Trophoblast cell (in vitro differentiated cells and primary cell): Measurements from ENCODE around the gene RTKN.
"Not testable (repeated sequence)": the region's sequence is repeated elsewhere in the genome, so short reads cannot be mapped to it uniquely, and the experiment has no call there.

ENCODE experiments used
- DNase-seq, 2 donors: peaks; one replicate each; pipeline ENCODE4 v3.0.0-alpha.2; 2016
- H2AFZ ChIP-seq: 2 replicates; pipeline ENCODE4 v1.6.1; 2013; ENCODE audit warnings: low read length, moderate library complexity, mild to moderate bottlenecking; ENCODE audit not compliant: insufficient read depth, poor library complexity
- H2AK5ac ChIP-seq: 2 replicates; pipeline ENCODE4 v1.6.1; 2013; ENCODE audit warnings: mild to moderate bottlenecking, low read length
- H2BK120ac ChIP-seq: 2 replicates; pipeline ENCODE4 v1.6.1; 2013; ENCODE audit warnings: low read length, mild to moderate bottlenecking, moderate library complexity; ENCODE audit not compliant: insufficient read depth, poor library complexity
- H2BK12ac ChIP-seq: 2 replicates; pipeline ENCODE4 v1.6.1; 2013; ENCODE audit warnings: mild to moderate bottlenecking, low read length, moderate library complexity
- H2BK5ac ChIP-seq: 2 replicates; pipeline ENCODE4 v1.6.1; 2013; ENCODE audit warnings: low read length, low read depth, moderate library complexity, mild to moderate bottlenecking; ENCODE audit not compliant: poor library complexity
- H3K14ac ChIP-seq: 2 replicates; pipeline ENCODE4 v1.6.1; 2013; ENCODE audit warnings: mild to moderate bottlenecking, low read length
- H3K18ac ChIP-seq: 2 replicates; pipeline ENCODE4 v1.6.1; 2013; ENCODE audit warnings: mild to moderate bottlenecking, low read length
- H3K23ac ChIP-seq: 2 replicates; pipeline ENCODE4 v1.6.1; 2013; ENCODE audit warnings: low read length
- H3K27ac ChIP-seq: 2 replicates; pipeline ENCODE4 v1.5.1; 2013; ENCODE audit warnings: low read depth, mild to moderate bottlenecking, inconsistent platforms, low read length, moderate library complexity
- H3K27me3 ChIP-seq: 2 replicates; pipeline ENCODE4 v1.6.1; 2013; ENCODE audit warnings: inconsistent platforms, mild to moderate bottlenecking, low read length, moderate library complexity; ENCODE audit not compliant: insufficient read depth
- H3K36me3 ChIP-seq, 2 experiments: 1 replicate in 1 of 2; 2 replicates in 1 of 2; pipeline ENCODE4 v1.6.1; 2013; ENCODE audit warnings: low read length in 2 of 2, mild to moderate bottlenecking in 2 of 2, moderate library complexity in 1 of 2; ENCODE audit not compliant: insufficient read depth in 2 of 2, control insufficient read depth in 1 of 2
- H3K4ac ChIP-seq: 2 replicates; pipeline ENCODE4 v1.6.1; 2013; ENCODE audit warnings: low read depth, mild to moderate bottlenecking, low read length, moderate library complexity
- H3K4me1 ChIP-seq, 2 experiments: 1 replicate in 1 of 2; 2 replicates in 1 of 2; pipeline ENCODE4 v1.6.1; 2013; ENCODE audit warnings: low read length in 2 of 2, mild to moderate bottlenecking in 2 of 2, moderate library complexity in 1 of 2; ENCODE audit not compliant: insufficient read depth in 2 of 2, control insufficient read depth in 1 of 2
- H3K4me2 ChIP-seq: 2 replicates; pipeline ENCODE4 v1.6.1; 2013; ENCODE audit warnings: inconsistent platforms, mild to moderate bottlenecking, low read length, moderate library complexity
- H3K4me3 ChIP-seq: 2 replicates; pipeline ENCODE4 v1.5.1; 2013; ENCODE audit warnings: mild to moderate bottlenecking, low read depth, low read length, inconsistent platforms
- H3K79me1 ChIP-seq: one replicate; pipeline ENCODE4 v1.6.1; 2013; ENCODE audit warnings: low read length
- H3K79me2 ChIP-seq: 2 replicates; pipeline ENCODE4 v1.6.1; 2013; ENCODE audit warnings: low read length, mild to moderate bottlenecking; ENCODE audit not compliant: control insufficient read depth, insufficient read depth, poor library complexity
- H3K9ac ChIP-seq: 2 replicates; pipeline ENCODE4 v1.6.1; 2013; ENCODE audit warnings: mild to moderate bottlenecking, low read length
- H3K9me3 ChIP-seq: 2 replicates; pipeline ENCODE4 v1.6.1; 2013; ENCODE audit warnings: low read depth, mild to moderate bottlenecking, control low read depth, inconsistent platforms, low read length; ENCODE audit not compliant: insufficient read depth
- H4K12ac ChIP-seq: 2 replicates; pipeline ENCODE4 v1.6.1; 2013; ENCODE audit warnings: low read depth, mild to moderate bottlenecking, low read length, moderate library complexity
- H4K8ac ChIP-seq: 2 replicates; pipeline ENCODE4 v1.6.1; 2013; ENCODE audit warnings: low read depth, mild to moderate bottlenecking, low read length, moderate library complexity
- H4K91ac ChIP-seq: one replicate; pipeline ENCODE4 v1.6.1; 2013; ENCODE audit warnings: low read depth, mild to moderate bottlenecking, low read length, moderate library complexity
- WGBS: extraction: QIAGEN DNeasy Blood & Tissue Kit; methylation state at CpG from one replicate; pipeline ENCODE4 v1.1.7; 2013; ENCODE audit warnings: missing lambda C conversion rate; ENCODE audit not compliant: insufficient read length, insufficient coverage; ENCODE audit errors: extremely low coverage; 5-methylcytosine and 5-hydroxymethylcytosine counted together

RTKN gene

DNA sequence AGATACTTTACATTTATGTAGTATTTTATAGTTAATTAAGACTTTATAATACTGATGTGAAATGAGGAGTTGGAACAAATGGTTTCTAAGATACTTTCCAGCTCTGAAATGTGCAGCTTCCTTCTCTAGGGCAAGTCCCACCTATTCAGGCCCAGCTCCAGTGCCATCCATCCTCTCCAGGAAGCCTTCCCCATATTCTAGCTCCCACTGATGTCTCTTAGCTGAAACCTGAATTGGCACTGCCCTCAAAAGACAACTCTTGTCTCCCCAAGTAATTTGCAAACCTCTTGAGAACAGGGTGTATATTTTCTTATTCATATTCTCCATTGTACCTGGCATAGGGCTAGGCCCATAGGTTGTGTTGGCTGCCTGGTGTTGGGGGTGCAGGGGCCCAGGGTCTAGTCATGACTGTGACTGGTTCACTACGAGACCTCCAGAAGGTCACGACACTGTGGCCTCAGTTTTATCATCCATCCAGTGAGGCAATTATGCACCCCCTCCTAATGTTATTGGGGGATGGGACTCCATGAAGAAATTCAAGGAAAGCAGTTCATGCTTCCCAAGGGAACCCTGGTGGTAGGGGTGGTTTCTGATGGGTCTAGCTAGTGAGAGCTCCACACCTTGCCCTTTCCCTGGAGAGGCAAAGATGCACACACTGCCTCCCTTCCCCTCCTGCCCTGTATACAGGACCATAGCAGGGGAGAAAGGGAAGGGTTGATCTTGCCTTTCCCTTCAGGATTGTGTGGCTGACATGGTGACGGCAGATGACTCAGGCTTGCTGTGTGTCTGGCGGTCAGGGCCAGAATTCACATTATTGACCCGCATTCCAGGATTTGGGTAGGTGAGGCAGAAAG, 17.4 kb downstream of the RTKN start:
- H2BK5ac ChIP-seq = no peak overlapping the region
- H3K14ac ChIP-seq = no peak overlapping the region
- no peak overlapping the region for H2AFZ ChIP-seq
- no peak overlapping the region for H2BK120ac ChIP-seq
- WGBS = no CpG with 5 or more reads among the region's 5 CpGs
- H3K9ac ChIP-seq = no peak overlapping the region
- peaks cover 6 to 9% of the 10 kb centered on the region in 2 experiments for H3K4me1 ChIP-seq
- peak; percentile 61 to 64 for DNase-seq
- H3K36me3 ChIP-seq = peaks cover 35 to 46% of the 10 kb centered on the region in 2 experiments
- H3K27ac ChIP-seq = no peak overlapping the region
- H3K27me3 ChIP-seq = no peaks in the 10 kb centered on the region
- no peak overlapping the region for H3K4me2 ChIP-seq
- H3K9me3 ChIP-seq = no peaks in the 10 kb centered on the region
- no peak overlapping the region for H4K12ac ChIP-seq
- H3K4ac ChIP-seq = no peak overlapping the region
- H3K23ac ChIP-seq = no peak overlapping the region
- H4K91ac ChIP-seq = no peak overlapping the region
- H2BK12ac ChIP-seq = no peak overlapping the region
- no peak overlapping the region for H4K8ac ChIP-seq
- H3K79me2 ChIP-seq = peaks cover 2% of the 10 kb centered on the region
- no peak overlapping the region for H2AK5ac ChIP-seq
- H3K18ac ChIP-seq = no peak overlapping the region
- H3K4me3 ChIP-seq = no peak overlapping the region
- H3K79me1 ChIP-seq = no peaks in the 10 kb centered on the region

DNA sequence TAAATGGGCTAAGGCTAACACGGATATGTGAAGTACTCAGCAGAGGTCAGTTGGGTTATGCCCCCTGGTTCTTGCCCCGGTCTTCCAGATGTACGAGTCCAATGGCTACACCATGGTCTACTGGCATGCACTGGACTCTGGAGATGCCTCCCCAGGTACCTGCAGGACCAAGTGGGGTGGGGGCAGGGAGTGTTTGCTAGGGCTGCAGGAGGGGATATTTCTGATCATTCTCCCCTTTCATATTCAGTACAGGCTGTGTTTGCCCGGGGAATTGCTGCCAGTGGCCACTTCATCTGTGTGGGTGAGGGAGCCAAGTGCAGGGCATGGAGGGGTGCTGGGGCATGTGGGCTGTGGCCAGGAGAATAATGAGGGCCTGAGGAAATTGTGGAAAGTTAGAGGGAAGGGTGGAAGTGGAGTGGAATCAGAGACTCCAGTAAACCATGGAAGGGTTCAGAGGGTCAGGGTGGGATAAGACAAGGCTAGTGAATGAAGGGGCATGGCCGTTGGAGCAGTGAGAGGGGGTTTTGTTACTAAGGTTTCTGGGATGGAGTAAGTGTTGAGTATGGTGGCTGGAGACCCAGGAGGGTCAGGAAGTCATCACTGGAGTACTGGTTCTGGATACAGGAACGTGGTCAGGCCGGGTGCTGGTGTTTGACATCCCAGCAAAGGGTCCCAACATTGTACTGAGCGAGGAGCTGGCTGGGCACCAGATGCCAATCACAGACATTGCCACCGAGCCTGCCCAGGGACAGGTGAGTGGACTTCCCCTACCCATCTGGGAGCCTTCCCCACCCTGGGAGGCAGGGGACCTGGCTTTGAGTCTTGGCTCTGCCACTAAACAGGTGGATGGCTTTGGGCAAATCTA, 18.3 kb downstream of the RTKN start:
- H4K12ac ChIP-seq = no peak overlapping the region

GRCh38 chr2:74421221-74421870, 20.4 kb downstream of the RTKN start, which contains the start of the genes C2orf81 and WDR54:
Gene C2orf81 (minus strand): TSS chr2:74421619. CDS start chr2:74421560, 59 bp downstream.
Gene WDR54 (plus strand): TSS chr2:74421730. CDS start chr2:74422154, 424 bp downstream.
- Histone ChIP-seq H2AFZ (peak within 1 kb of the TSS; percentile 88), H3K4me3 (peak within 1 kb of the TSS; percentile 64), H4K12ac (peak within 1 kb of the TSS; percentile 14), H3K4ac (no peak within 1 kb of the TSS), H2BK120ac (no peak within 1 kb of the TSS), H3K14ac (no peak within 1 kb of the TSS), H2BK12ac (no peak within 1 kb of the TSS), H2BK5ac (no peak within 1 kb of the TSS), H3K27me3 (no peaks in the 10 kb centered on the region), H3K9me3 (no peaks in the 10 kb centered on the region), H3K79me1 (no peaks in the 10 kb centered on the region), H3K27ac (no peak within 1 kb of the TSS), H3K23ac (peak within 1 kb of the TSS; percentile 55), H4K91ac (peak within 1 kb of the TSS; percentile 7), H3K79me2 (peaks cover 2% of the 10 kb centered on the region), H3K36me3 (peaks cover 12 to 15% of the 10 kb centered on the region in 2 experiments), H3K9ac (no peak within 1 kb of the TSS), H2AK5ac (no peak within 1 kb of the TSS), H3K4me1 (peaks cover 6 to 9% of the 10 kb centered on the region in 2 experiments), H3K4me2 (peak within 1 kb of the TSS; percentile 90), H4K8ac (peak within 1 kb of the TSS; percentile 81), H3K18ac (no peak within 1 kb of the TSS)
- no CpG with 5 or more reads among the region's 57 CpGs for WGBS
- peak; percentile 84 to 93 for DNase-seq

More for the DNA sequence above, 18.3 kb downstream of the RTKN start:
- WGBS = no CpG with 5 or more reads among the region's 9 CpGs
- H3K4ac ChIP-seq = no peak overlapping the region
- H4K91ac ChIP-seq = no peak overlapping the region
- no peak overlapping the region for H3K23ac ChIP-seq
- no peak overlapping the region for H2BK120ac ChIP-seq
- H4K8ac ChIP-seq = no peak overlapping the region
- no peaks in the 10 kb centered on the region for H3K27me3 ChIP-seq
- H3K18ac ChIP-seq = no peak overlapping the region
- peaks cover 28 to 37% of the 10 kb centered on the region in 2 experiments for H3K36me3 ChIP-seq
- peaks cover 6 to 9% of the 10 kb centered on the region in 2 experiments for H3K4me1 ChIP-seq
- no peak overlapping the region for H2AFZ ChIP-seq
- no peak overlapping the region for H3K4me3 ChIP-seq
- H2BK5ac ChIP-seq = no peak overlapping the region
- no peak overlapping the region for H3K9ac ChIP-seq
- H3K27ac ChIP-seq = no peak overlapping the region
- H3K79me1 ChIP-seq = no peaks in the 10 kb centered on the region
- no peaks in the 10 kb centered on the region for H3K9me3 ChIP-seq
- H3K79me2 ChIP-seq = peaks cover 2% of the 10 kb centered on the region
- no peak overlapping the region for H2BK12ac ChIP-seq
- no peak overlapping the region for H3K4me2 ChIP-seq
- H3K14ac ChIP-seq = no peak overlapping the region
- DNase-seq = no peak
- H2AK5ac ChIP-seq = no peak overlapping the region

DNA sequence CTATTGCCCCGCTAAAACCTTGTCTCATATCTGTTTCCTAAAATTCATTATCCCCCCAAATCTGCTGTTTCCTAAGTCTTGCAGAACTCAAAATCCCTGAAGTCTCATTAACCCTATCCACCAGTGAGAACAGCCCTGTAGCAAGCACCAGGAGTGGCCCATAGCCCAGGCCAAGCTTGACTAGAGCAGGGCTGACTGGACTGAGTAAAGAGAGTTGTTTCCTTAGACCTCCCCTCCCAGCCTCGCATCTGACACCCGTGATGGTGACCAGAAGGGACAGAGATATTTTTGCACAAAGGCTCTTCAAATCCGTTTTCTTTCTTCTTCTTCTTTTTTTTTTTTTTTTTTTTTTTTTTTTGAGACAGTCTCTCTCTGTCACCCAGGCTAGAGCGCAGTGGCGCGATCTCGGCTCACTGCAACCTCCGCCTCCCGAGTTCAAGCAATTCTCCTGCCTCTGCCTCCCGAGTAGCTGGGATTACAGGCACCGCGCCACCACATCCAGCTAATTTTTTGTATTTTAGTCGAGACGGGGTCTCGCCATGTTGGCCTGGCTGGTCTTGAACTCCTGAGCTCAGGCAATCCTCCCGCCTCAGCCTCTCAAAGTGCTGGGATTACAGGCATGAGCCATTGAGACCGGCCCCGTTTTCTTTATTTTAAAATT, 21.2 kb downstream of the RTKN start:
- H3K4me2 ChIP-seq, H4K91ac ChIP-seq, H2AFZ ChIP-seq, H3K27ac ChIP-seq, H3K9me3 ChIP-seq, H3K4ac ChIP-seq, H3K79me2 ChIP-seq, H3K27me3 ChIP-seq, H4K12ac ChIP-seq, H2BK120ac ChIP-seq, H2AK5ac ChIP-seq, H2BK12ac ChIP-seq, H3K4me1 ChIP-seq, H3K14ac ChIP-seq, H3K36me3 ChIP-seq, H3K9ac ChIP-seq, DNase-seq, H4K8ac ChIP-seq, H3K4me3 ChIP-seq, H3K79me1 ChIP-seq, H3K18ac ChIP-seq, H2BK5ac ChIP-seq: not testable (repeated sequence)
- no CpG with 5 or more reads among the region's 19 CpGs for WGBS
- H3K23ac ChIP-seq = peak overlapping the region; percentile 55
